ENCODE measurements around the gene THG1L.

Gene THG1L

GRCh38 chr5:157758706-157759105 is 27.5 kb downstream of the THG1L start:
- no peak for DNase-seq (ENCODE audit: low read depth in 2 of 2)

GRCh38 chr5:157761690-157762621 is 30.7 kb downstream of the THG1L start:
- DNase-seq (ENCODE audit: low read depth in 2 of 2): no peak

GRCh38 chr5:157764531-157764930 is 33.3 kb downstream of the THG1L start:
- DNase-seq (ENCODE audit: low read depth in 2 of 2): no peak

DNA sequence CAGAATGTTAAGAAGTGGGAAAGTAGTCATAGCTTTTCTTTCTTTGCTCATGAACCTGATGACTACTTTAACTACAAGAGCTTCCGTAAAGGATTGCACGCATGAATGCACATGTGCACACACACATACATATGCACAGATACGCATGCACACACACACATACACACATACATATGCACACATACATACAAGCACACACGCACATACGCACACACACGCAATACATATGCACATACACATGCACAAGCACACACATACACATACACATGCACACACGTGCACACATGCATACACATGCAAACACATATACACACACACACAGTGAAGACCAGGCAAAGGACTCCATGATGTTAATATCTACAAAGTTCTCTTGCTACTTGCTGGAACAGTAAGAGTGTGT is 35.2 kb downstream of the THG1L start:
- no peak for DNase-seq (ENCODE audit: low read depth in 2 of 2)

DNA sequence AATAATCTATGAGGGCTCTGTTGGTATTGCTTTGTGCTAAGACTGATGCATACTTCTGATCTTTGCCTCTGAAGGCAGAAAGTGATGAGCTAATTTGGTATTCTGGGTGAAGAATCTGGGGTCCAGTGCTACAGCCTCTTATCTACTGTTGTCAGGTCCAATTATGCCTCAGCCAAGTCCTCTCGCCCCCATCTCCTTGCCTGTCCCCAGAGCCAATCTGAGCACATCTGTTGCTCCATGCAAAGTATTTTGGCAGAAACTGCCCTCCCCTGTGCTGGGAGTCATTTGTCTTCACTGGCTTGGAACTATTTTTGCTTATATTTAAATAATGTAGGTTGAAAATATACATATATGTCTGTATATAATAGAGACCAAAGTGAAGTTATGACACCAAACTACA is 35.7 kb downstream of the THG1L start:
- no peak for DNase-seq (ENCODE audit: low read depth in 2 of 2)

- DNase-seq (ENCODE audit: low read depth in 2 of 2): no peak
These were observed 36.5 kb downstream of the THG1L start for GRCh38 chr5:157767689-157768088.

- no peak for DNase-seq (ENCODE audit: low read depth in 2 of 2)
These were observed 39.4 kb downstream of the THG1L start for GRCh38 chr5:157770665-157771064.

GRCh38 chr5:157772127-157772526 is 40.9 kb downstream of the THG1L start:
- DNase-seq (ENCODE audit: low read depth in 2 of 2): no peak

GRCh38 chr5:157778121-157778805 is 47.0 kb downstream of the THG1L start:
- DNase-seq (ENCODE audit: low read depth in 2 of 2): no peak

DNA sequence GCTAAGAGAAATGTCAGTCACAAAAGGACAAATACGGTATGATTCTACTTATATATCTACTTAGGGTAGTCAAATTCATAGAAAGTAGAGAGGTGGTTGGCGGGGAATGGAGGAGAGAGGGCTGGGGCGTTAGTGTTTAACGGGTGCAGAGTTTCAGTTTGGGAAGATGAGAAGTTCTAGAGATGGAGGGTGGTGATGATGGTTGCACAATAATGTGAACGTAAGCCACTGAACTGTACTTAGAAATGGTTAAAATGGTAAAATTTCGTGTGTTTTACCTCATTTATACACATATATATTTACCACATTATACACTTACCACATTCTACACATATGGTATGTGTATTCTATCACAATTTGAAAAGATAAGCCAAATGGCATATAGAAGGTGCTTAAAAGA is 48.0 kb downstream of the THG1L start:
- DNase-seq (ENCODE audit: low read depth in 2 of 2): no peak

GRCh38 chr5:157785801-157786200 is 54.6 kb downstream of the THG1L start:
- no peak for DNase-seq (ENCODE audit: low read depth in 2 of 2)

Measured in activated CD8-positive, alpha-beta memory T cell treated with anti-CD3 and anti-CD28 coated beads for 4 hours (primary cell).